DMS153 treated with DMSO at 0.1 percent for 48 hours (cell line): ENCODE measurements around the gene AGBL3.
"Not testable (repeated sequence)": the region's sequence is repeated elsewhere in the genome, so short reads cannot be mapped to it uniquely, and the experiment has no call there.

Experiments
- DNase-seq: peaks from one replicate; lab custom pipeline; 2025; ENCODE audit not compliant: unreplicated experiment; lab: John Stamatoyannopoulos, UW

Gene AGBL3

GRCh38 chr7:135167365-135167917 lies 181.1 kb downstream of the AGBL3 start:
- no peak for DNase-seq

GRCh38 chr7:135168001-135168400 lies 181.7 kb downstream of the AGBL3 start:
- DNase-seq: no peak

- DNase-seq: no peak
These were observed 182.3 kb downstream of the AGBL3 start for GRCh38 chr7:135168489-135169140.

- DNase-seq: no peak
These were observed 183.0 kb downstream of the AGBL3 start for GRCh38 chr7:135169141-135169963.

- DNase-seq: no peak
These were observed 183.6 kb downstream of the AGBL3 start for GRCh38 chr7:135169964-135170273.

GRCh38 chr7:135170274-135170997 lies 184.1 kb downstream of the AGBL3 start, which contains the start of gene CYREN:
CYREN (minus strand) TSS chr7:135170707; CDS start chr7:135168922, 1,785 bp downstream.
- peak; percentile 81 for DNase-seq

- not testable (repeated sequence) for DNase-seq
These were observed 184.7 kb downstream of the AGBL3 start for GRCh38 chr7:135170998-135171481.

GRCh38 chr7:135171581-135172291 lies 185.4 kb downstream of the AGBL3 start:
- not testable (repeated sequence) for DNase-seq

- not testable (repeated sequence) for DNase-seq
These were observed 187.6 kb downstream of the AGBL3 start for GRCh38 chr7:135173916-135174315.

GRCh38 chr7:135174941-135175340 lies 188.6 kb downstream of the AGBL3 start:
- no peak for DNase-seq

GRCh38 chr7:135175931-135176330 lies 189.6 kb downstream of the AGBL3 start:
- no peak for DNase-seq

- DNase-seq: no peak
These were observed 190.9 kb downstream of the AGBL3 start for GRCh38 chr7:135177028-135177696.

- DNase-seq: no peak
These were observed 192.1 kb downstream of the AGBL3 start for GRCh38 chr7:135178364-135178763.

- DNase-seq: no peak
These were observed 193.1 kb downstream of the AGBL3 start for GRCh38 chr7:135179321-135179925.

GRCh38 chr7:135180122-135180521 lies 193.8 kb downstream of the AGBL3 start:
- DNase-seq: no peak

- DNase-seq: no peak
These were observed 195.1 kb downstream of the AGBL3 start for GRCh38 chr7:135181261-135181928.

GRCh38 chr7:135181929-135182678 lies 195.8 kb downstream of the AGBL3 start:
- no peak for DNase-seq

- DNase-seq: no peak
These were observed 197.2 kb downstream of the AGBL3 start for GRCh38 chr7:135183478-135183877.
